ENCODE data around the gene NAGPA. TPM values are rescaled to one million over a fixed set of nuclear protein-coding genes. Genes with fewer than 3 reads are reported as not detected.
A peak's percentile ranks its signal among the peaks of the same experiment; 100 is the strongest.

NAGPA gene
- total and polyA plus RNA-seq, 2 of the 13 experiments (the other 11 are each of a cell fraction or from before 2014, with no cell fraction given): 27.1 to 60.3 TPM

DNA sequence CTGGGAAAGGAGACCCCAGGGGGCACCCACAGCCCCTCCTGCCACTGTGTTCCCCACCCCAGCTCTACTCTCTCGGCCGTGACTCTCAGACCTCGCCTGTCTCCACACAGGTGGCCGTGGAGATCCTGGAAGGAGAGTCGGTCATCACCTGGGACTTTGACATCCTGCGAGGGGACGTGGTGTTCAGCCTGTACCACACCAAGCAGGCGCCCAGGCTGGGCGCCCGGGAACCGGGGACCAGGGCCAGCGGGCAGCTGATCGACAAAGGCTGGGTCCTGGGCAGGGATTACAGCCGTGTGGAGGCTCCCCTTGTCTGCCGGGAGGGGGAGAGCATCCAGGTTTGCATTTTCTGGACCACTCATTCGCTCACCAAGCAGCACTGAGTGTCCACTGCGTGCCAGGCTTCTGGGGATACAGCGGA, 25.4 kb downstream of the NAGPA start:
- peaks cover 36% of the 10 kb centered on the region for H3K4me1 ChIP-seq (ENCODE audit: insufficient read depth, low read length)
- CTCF ChIA-PET (ENCODE audit: low intra/inter-chr PET ratio, low total read pairs): no interaction called here
- peak; percentile 40 for ATAC-seq

DNA sequence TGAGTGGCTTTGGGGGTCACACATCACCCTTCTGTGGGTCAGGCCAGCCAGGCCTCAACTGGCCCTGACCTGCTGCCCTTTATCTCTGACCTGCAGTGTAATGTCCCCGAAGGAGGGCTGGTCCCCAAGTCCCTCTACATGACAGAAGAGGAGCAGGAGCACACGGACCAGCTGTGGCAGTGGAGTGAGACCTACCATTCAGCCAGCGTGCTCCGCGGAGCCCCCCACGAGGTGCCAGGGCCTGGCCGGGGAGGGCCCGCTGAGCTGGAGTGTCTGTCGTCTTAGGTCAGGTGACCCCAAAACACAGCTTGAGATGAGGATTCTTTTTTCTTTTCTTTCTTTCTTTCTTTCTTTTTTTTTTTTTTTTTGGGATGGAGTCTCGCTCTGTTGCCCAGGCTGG, 26.5 kb downstream of the NAGPA start:
- intact Hi-C loops (cut with micrococcal nuclease; ENCODE audit: unreplicated experiment): no loop called here
- TF ChIP-seq, protein P1, sequence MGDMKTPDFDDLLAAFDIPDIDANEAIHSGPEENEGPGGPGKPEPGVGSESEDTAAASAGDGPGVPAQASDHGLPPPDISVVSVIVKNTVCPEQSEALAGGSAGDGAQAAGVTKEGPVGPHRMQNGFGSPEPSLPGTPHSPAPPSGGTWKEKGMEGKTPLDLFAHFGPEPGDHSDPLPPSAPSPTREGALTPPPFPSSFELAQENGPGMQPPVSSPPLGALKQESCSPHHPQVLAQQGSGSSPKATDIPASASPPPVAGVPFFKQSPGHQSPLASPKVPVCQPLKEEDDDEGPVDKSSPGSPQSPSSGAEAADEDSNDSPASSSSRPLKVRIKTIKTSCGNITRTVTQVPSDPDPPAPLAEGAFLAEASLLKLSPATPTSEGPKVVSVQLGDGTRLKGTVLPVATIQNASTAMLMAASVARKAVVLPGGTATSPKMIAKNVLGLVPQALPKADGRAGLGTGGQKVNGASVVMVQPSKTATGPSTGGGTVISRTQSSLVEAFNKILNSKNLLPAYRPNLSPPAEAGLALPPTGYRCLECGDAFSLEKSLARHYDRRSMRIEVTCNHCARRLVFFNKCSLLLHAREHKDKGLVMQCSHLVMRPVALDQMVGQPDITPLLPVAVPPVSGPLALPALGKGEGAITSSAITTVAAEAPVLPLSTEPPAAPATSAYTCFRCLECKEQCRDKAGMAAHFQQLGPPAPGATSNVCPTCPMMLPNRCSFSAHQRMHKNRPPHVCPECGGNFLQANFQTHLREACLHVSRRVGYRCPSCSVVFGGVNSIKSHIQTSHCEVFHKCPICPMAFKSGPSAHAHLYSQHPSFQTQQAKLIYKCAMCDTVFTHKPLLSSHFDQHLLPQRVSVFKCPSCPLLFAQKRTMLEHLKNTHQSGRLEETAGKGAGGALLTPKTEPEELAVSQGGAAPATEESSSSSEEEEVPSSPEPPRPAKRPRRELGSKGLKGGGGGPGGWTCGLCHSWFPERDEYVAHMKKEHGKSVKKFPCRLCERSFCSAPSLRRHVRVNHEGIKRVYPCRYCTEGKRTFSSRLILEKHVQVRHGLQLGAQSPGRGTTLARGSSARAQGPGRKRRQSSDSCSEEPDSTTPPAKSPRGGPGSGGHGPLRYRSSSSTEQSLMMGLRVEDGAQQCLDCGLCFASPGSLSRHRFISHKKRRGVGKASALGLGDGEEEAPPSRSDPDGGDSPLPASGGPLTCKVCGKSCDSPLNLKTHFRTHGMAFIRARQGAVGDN (CRISPR knock-in tag; IDR thresholded peaks at IDR 0.05): 0 out of 2 replicates have a peak, but pooled peaks have one; percentile 6
- TF ChIP-seq, protein P2, sequence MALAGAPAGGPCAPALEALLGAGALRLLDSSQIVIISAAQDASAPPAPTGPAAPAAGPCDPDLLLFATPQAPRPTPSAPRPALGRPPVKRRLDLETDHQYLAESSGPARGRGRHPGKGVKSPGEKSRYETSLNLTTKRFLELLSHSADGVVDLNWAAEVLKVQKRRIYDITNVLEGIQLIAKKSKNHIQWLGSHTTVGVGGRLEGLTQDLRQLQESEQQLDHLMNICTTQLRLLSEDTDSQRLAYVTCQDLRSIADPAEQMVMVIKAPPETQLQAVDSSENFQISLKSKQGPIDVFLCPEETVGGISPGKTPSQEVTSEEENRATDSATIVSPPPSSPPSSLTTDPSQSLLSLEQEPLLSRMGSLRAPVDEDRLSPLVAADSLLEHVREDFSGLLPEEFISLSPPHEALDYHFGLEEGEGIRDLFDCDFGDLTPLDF (CRISPR knock-in tag; IDR thresholded peaks at IDR 0.05): no peak
- H3K9ac ChIP-seq (ENCODE audit: insufficient read depth, low read depth, low read length): no peak overlapping the region
- no peak overlapping the region for H3K4me3 ChIP-seq (replicated peaks in 1 of 3; ENCODE audit: insufficient read depth in 1 of 3, low read depth in 2 of 3, low read length in 3 of 3)
- ChIA-PET POLR2A (interaction anchor here (1.3 kb wide), 1 partner anchor 23 kb away, joined by 3 read pairs; no protein-coding TSS in a partner anchor), CTCF (ENCODE audit: low intra/inter-chr PET ratio, low total read pairs) (no interaction called here)
- BruUV-seq (replicated peaks): no TSS peak
- no peaks in the 10 kb centered on the region for H3K9me3 ChIP-seq (ENCODE audit: low read length)
- DNase-seq (ENCODE audit: low spot score) (no peak), FAIRE-seq (no peak), ATAC-seq (no peak)
- H2AFZ ChIP-seq (ENCODE audit: low read length): no peak overlapping the region
- in situ Hi-C loops (cut with HindIII; ENCODE audit: extremely low pct_ligation_motif_present, low pct_unique_long_range_greater_than_20kb): no loop called here
- peaks cover 46% of the 10 kb centered on the region for H3K4me1 ChIP-seq (ENCODE audit: insufficient read depth, low read length)
- peaks cover 11 to 61% of the 10 kb centered on the region in 2 experiments; a peak in 4 of 5 replicates for H3K27me3 ChIP-seq (ENCODE audit: control insufficient read depth in 1 of 2, insufficient read depth in 2 of 2, low read length in 2 of 2)
- 66% methylated on average over 8 of the region's 10 CpGs for WGBS (ENCODE audit: low lambda C conversion rate)
- H4K20me1 ChIP-seq (ENCODE audit: insufficient read depth, low read length): no peaks in the 10 kb centered on the region
- no peak overlapping the region for H3K27ac ChIP-seq (ENCODE audit: extremely low read length, insufficient read depth, low read length)
- no peaks in the 10 kb centered on the region for H3K36me3 ChIP-seq (replicated peaks in 1 of 2; ENCODE audit: control insufficient read depth in 1 of 2, insufficient read depth in 2 of 2, low read length in 2 of 2)
- H3K4me2 ChIP-seq (ENCODE audit: low read depth, low read length): no peak overlapping the region
- H3K79me2 ChIP-seq (ENCODE audit: insufficient read depth, low read length): no peaks in the 10 kb centered on the region

More for the DNA sequence above, 25.4 kb downstream of the NAGPA start:
- Histone ChIP-seq H3K4me2 (ENCODE audit: low read depth, low read length) (no peak overlapping the region), H3K9me3 (ENCODE audit: low read length) (no peaks in the 10 kb centered on the region), H3K4me3 (replicated peaks in 1 of 3; ENCODE audit: insufficient read depth in 1 of 3, low read depth in 2 of 3, low read length in 3 of 3) (no peak overlapping the region), H2AFZ (ENCODE audit: low read length) (no peak overlapping the region), H3K36me3 (replicated peaks in 1 of 2; ENCODE audit: control insufficient read depth in 1 of 2, insufficient read depth in 2 of 2, low read length in 2 of 2) (no peaks in the 10 kb centered on the region), H3K27me3 (ENCODE audit: control insufficient read depth in 1 of 2, insufficient read depth in 2 of 2, low read length in 2 of 2) (peaks cover 8 to 62% of the 10 kb centered on the region in 2 experiments; a peak in 4 of 5 replicates), H3K79me2 (ENCODE audit: insufficient read depth, low read length) (no peaks in the 10 kb centered on the region), H4K20me1 (ENCODE audit: insufficient read depth, low read length) (no peaks in the 10 kb centered on the region), H3K27ac (ENCODE audit: extremely low read length, insufficient read depth, low read length) (no peak overlapping the region), H3K9ac (ENCODE audit: insufficient read depth, low read depth, low read length) (no peak overlapping the region)
- DNase-seq (ENCODE audit: low spot score): no peak
- TF ChIP-seq POLR2AphosphoS5 (IDR thresholded peaks at IDR 0.05; ENCODE audit: low read depth, low read length): no peak
- peak; percentile 24; the same call in 1 of the 2 replicates for TF ChIP-seq KDM5B (CRISPR knock-in tag; IDR thresholded peaks at IDR 0.05; ENCODE audit: borderline replicate concordance)
- TF ChIP-seq ZNF768 (CRISPR knock-in tag; IDR thresholded peaks at IDR 0.05): peak; percentile 43; the same call in 1 of the 2 replicates
- POLR2A ChIA-PET: no interaction called here
- in situ Hi-C loops (cut with HindIII; ENCODE audit: extremely low pct_ligation_motif_present, low pct_unique_long_range_greater_than_20kb): no loop called here
- WGBS (ENCODE audit: low lambda C conversion rate): 24% methylated on average over 13 of the region's 18 CpGs
- no peak for FAIRE-seq
- no TSS peak for BruUV-seq (replicated peaks)
- intact Hi-C loops (cut with micrococcal nuclease; ENCODE audit: unreplicated experiment): no loop called here

All from HepG2 (cell line).